ENCODE data around the gene SV2B. TPM values are rescaled to one million over a fixed set of nuclear protein-coding genes. Genes with fewer than 3 reads are reported as not detected.

SV2B gene
- total and polyA plus RNA-seq, 2 donors: 1.2 to 4.5 TPM

- Histone ChIP-seq H3K4me1 (ENCODE audit: insufficient read depth) (no peaks in the 10 kb centered on the region), H3K27ac (ENCODE audit: low read depth) (no peak overlapping the region), H3K36me3 (ENCODE audit: insufficient read depth) (no peaks in the 10 kb centered on the region), H3K4me3 (ENCODE audit: low read depth, low read length) (no peak overlapping the region)
- 21% methylated on average over 11 of the region's 11 CpGs for WGBS
- DNase-seq (ENCODE audit: extremely low spot score): peak; percentile 25
Measured at GRCh38 chr15:91302588-91303439, 202.8 kb downstream of the SV2B start.

- 68% methylated on average over 2 of the region's 2 CpGs for whole genome bisulfite sequencing
Measured at GRCh38 chr15:91304210-91304609, 204.2 kb downstream of the SV2B start.

GRCh38 chr15:91304786-91305185 is 204.7 kb downstream of the SV2B start:
- no peak overlapping the region for H3K27ac ChIP-seq (ENCODE audit: low read depth)
- WGBS: 47% methylated on average over 6 of the region's 6 CpGs
- no peaks in the 10 kb centered on the region for H3K4me1 ChIP-seq (ENCODE audit: insufficient read depth)
- no peak overlapping the region for H3K4me3 ChIP-seq (ENCODE audit: low read depth, low read length)
- no peak for DNase-seq (ENCODE audit: extremely low spot score)
- H3K36me3 ChIP-seq (ENCODE audit: insufficient read depth): no peaks in the 10 kb centered on the region

More at GRCh38 chr15:91304210-91304609, 204.2 kb downstream of the SV2B start:
- Histone ChIP-seq H3K36me3 (ENCODE audit: insufficient read depth) (no peaks in the 10 kb centered on the region), H3K4me1 (ENCODE audit: insufficient read depth) (no peaks in the 10 kb centered on the region), H3K27ac (ENCODE audit: low read depth) (no peak overlapping the region), H3K4me3 (ENCODE audit: low read depth, low read length) (no peak overlapping the region)
- no peak for DNase-seq (ENCODE audit: extremely low spot score)

- no peaks in the 10 kb centered on the region for H3K4me1 ChIP-seq (ENCODE audit: insufficient read depth)
- 73% methylated on average over 7 of the region's 7 CpGs for WGBS
- no peak overlapping the region for H3K27ac ChIP-seq (ENCODE audit: low read depth)
- H3K4me3 ChIP-seq (ENCODE audit: low read depth, low read length): no peak overlapping the region
- DNase-seq (ENCODE audit: extremely low spot score): no peak
- no peaks in the 10 kb centered on the region for H3K36me3 ChIP-seq (ENCODE audit: insufficient read depth)
Measured at GRCh38 chr15:91306144-91306543, 206.1 kb downstream of the SV2B start.

GRCh38 chr15:91307601-91308000 is 207.5 kb downstream of the SV2B start:
- H3K27ac ChIP-seq (ENCODE audit: low read depth): no peak overlapping the region
- WGBS: 54% methylated on average over 2 of the region's 2 CpGs
- H3K4me3 ChIP-seq (ENCODE audit: low read depth, low read length): no peak overlapping the region
- no peaks in the 10 kb centered on the region for H3K36me3 ChIP-seq (ENCODE audit: insufficient read depth)
- no peak for DNase-seq (ENCODE audit: extremely low spot score)
- H3K4me1 ChIP-seq (ENCODE audit: insufficient read depth): no peaks in the 10 kb centered on the region

GRCh38 chr15:91308199-91308598 is 208.1 kb downstream of the SV2B start:
- Histone ChIP-seq H3K4me3 (ENCODE audit: low read depth, low read length) (no peak overlapping the region), H3K4me1 (ENCODE audit: insufficient read depth) (no peaks in the 10 kb centered on the region), H3K36me3 (ENCODE audit: insufficient read depth) (no peaks in the 10 kb centered on the region), H3K27ac (ENCODE audit: low read depth) (no peak overlapping the region)
- 72% methylated on average over 4 of the region's 4 CpGs for WGBS
- no peak for DNase-seq (ENCODE audit: extremely low spot score)

GRCh38 chr15:91308855-91309254 is 208.8 kb downstream of the SV2B start:
- no peak overlapping the region for H3K4me3 ChIP-seq (ENCODE audit: low read depth, low read length)
- no peak for DNase-seq (ENCODE audit: extremely low spot score)
- H3K36me3 ChIP-seq (ENCODE audit: insufficient read depth): no peaks in the 10 kb centered on the region
- WGBS: 77% methylated on average over 4 of the region's 4 CpGs
- no peak overlapping the region for H3K27ac ChIP-seq (ENCODE audit: low read depth)
- H3K4me1 ChIP-seq (ENCODE audit: insufficient read depth): no peaks in the 10 kb centered on the region

GRCh38 chr15:91311986-91312385 is 211.9 kb downstream of the SV2B start:
- Histone ChIP-seq H3K27ac (ENCODE audit: low read depth) (no peak overlapping the region), H3K4me3 (ENCODE audit: low read depth, low read length) (no peak overlapping the region), H3K4me1 (ENCODE audit: insufficient read depth) (no peaks in the 10 kb centered on the region), H3K36me3 (ENCODE audit: insufficient read depth) (no peaks in the 10 kb centered on the region)
- WGBS: 63% methylated on average over 2 of the region's 2 CpGs
- no peak for DNase-seq (ENCODE audit: extremely low spot score)

GRCh38 chr15:91316126-91316525 is 216.1 kb downstream of the SV2B start:
- Histone ChIP-seq H3K27ac (ENCODE audit: low read depth) (no peak overlapping the region), H3K4me3 (ENCODE audit: low read depth, low read length) (no peak overlapping the region), H3K36me3 (ENCODE audit: insufficient read depth) (no peaks in the 10 kb centered on the region), H3K4me1 (ENCODE audit: insufficient read depth) (no peaks in the 10 kb centered on the region)
- no peak for DNase-seq (ENCODE audit: extremely low spot score)
- 75% methylated on average over 7 of the region's 7 CpGs for WGBS

- DNase-seq (ENCODE audit: extremely low spot score): no peak
- H3K4me3 ChIP-seq (ENCODE audit: low read depth, low read length): no peak overlapping the region
- WGBS: 68% methylated on average over 3 of the region's 3 CpGs
- no peaks in the 10 kb centered on the region for H3K36me3 ChIP-seq (ENCODE audit: insufficient read depth)
- H3K27ac ChIP-seq (ENCODE audit: low read depth): no peak overlapping the region
- H3K4me1 ChIP-seq (ENCODE audit: insufficient read depth): no peaks in the 10 kb centered on the region
Measured at GRCh38 chr15:91318516-91318915, 218.5 kb downstream of the SV2B start.

- H3K4me1 ChIP-seq (ENCODE audit: insufficient read depth): no peaks in the 10 kb centered on the region
- 60% methylated on average over 3 of the region's 3 CpGs for whole genome bisulfite sequencing
- no peak overlapping the region for H3K27ac ChIP-seq (ENCODE audit: low read depth)
- H3K4me3 ChIP-seq (ENCODE audit: low read depth, low read length): no peak overlapping the region
- no peak for DNase-seq (ENCODE audit: extremely low spot score)
- H3K36me3 ChIP-seq (ENCODE audit: insufficient read depth): no peaks in the 10 kb centered on the region
Measured at GRCh38 chr15:91318931-91319330, 218.9 kb downstream of the SV2B start.

GRCh38 chr15:91319371-91320059 is 219.5 kb downstream of the SV2B start:
- DNase-seq (ENCODE audit: extremely low spot score): no peak
- 59% methylated on average over 5 of the region's 5 CpGs for whole genome bisulfite sequencing

GRCh38 chr15:91320101-91320500 is 220.0 kb downstream of the SV2B start:
- 75% methylated on average over 4 of the region's 4 CpGs for WGBS
- H3K4me1 ChIP-seq (ENCODE audit: insufficient read depth): no peaks in the 10 kb centered on the region
- no peaks in the 10 kb centered on the region for H3K36me3 ChIP-seq (ENCODE audit: insufficient read depth)
- no peak overlapping the region for H3K27ac ChIP-seq (ENCODE audit: low read depth)
- DNase-seq (ENCODE audit: extremely low spot score): no peak
- H3K4me3 ChIP-seq (ENCODE audit: low read depth, low read length): no peak overlapping the region

More at GRCh38 chr15:91319371-91320059, 219.5 kb downstream of the SV2B start:
- Histone ChIP-seq H3K4me3 (ENCODE audit: low read depth, low read length) (no peak overlapping the region), H3K4me1 (ENCODE audit: insufficient read depth) (no peaks in the 10 kb centered on the region), H3K27ac (ENCODE audit: low read depth) (no peak overlapping the region), H3K36me3 (ENCODE audit: insufficient read depth) (no peaks in the 10 kb centered on the region)

- Histone ChIP-seq H3K4me3 (ENCODE audit: low read depth, low read length) (no peak overlapping the region), H3K4me1 (ENCODE audit: insufficient read depth) (no peaks in the 10 kb centered on the region), H3K36me3 (ENCODE audit: insufficient read depth) (no peaks in the 10 kb centered on the region), H3K27ac (ENCODE audit: low read depth) (no peak overlapping the region)
- WGBS: 82% methylated on average over 1 of the region's 1 CpG
- DNase-seq (ENCODE audit: extremely low spot score): no peak
Measured at GRCh38 chr15:91329914-91330313, 229.9 kb downstream of the SV2B start.

All from urinary bladder (tissue), 4 donors.